DMS 273 (cell line): ENCODE measurements around the gene TSNAXIP1.
A peak's percentile ranks its signal among the peaks of the same experiment; 100 is the strongest.
"Not testable (repeated sequence)": the region's sequence is repeated elsewhere in the genome, so short reads cannot be mapped to it uniquely, and the experiment has no call there.

ENCODE experiments used
- DNase-seq: peaks from one replicate; lab custom pipeline; 2025; ENCODE audit not compliant: unreplicated experiment; lab: John Stamatoyannopoulos, UW

Gene TSNAXIP1

DNA sequence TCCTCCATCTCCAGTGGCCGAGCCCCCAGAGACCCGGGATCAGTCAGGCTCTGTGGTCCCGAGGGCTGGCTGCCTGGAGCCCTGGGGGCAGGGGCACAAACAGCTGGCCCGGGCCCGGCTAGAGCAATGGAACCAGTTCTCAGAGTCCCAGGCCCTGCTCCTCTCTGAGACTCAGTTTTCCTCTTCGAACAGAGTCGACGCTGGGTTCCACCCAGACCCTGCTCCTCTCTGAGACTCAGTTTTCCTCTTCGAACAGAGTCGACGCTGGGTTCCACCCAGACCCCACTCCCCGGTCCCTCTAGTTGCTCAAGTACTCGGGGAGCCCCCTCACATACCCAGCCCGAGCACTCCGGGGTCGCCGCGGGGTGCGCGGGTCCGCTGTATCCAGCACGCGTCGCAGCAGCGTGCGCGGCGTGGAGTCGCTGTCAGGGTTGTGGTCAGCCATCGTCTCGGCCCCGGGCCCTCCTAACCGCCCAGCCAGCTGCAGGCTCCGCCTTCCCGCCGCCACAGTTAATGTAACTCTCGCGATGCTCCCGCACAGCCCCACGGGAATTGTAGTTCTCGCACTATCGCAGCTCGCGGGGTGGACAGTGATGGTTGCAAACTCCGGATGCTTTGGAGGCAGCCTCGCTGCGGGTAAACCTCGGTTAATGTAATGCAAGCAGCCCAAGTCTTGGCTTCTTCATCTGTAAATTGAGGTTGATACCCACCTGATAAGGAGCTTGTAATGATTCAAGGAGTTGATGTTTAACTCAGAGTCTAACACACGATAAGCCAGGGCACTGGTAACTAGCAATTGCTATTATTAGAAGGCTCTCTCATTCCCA is 26.9 kb downstream of the TSNAXIP1 start:
- peak; percentile 97 for DNase-seq

DNA sequence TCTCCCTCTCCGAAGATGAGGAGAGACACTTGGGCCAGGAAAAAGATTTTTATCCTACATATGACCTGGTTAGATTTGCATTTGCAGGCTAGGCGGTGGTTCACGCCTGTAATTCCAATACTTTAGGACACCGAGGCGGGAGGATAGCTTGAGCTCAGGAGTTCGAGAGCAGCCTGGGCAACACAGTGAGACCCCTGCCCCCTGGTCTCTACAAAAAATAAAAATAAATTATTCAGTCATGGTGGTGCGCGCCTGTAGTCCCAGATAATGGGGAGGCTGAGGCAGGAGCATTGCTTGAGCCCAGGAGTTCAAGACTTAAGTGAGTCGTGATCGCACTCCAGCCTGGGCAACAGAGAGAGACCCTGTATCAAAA is 27.5 kb downstream of the TSNAXIP1 start:
- no peak for DNase-seq

DNA sequence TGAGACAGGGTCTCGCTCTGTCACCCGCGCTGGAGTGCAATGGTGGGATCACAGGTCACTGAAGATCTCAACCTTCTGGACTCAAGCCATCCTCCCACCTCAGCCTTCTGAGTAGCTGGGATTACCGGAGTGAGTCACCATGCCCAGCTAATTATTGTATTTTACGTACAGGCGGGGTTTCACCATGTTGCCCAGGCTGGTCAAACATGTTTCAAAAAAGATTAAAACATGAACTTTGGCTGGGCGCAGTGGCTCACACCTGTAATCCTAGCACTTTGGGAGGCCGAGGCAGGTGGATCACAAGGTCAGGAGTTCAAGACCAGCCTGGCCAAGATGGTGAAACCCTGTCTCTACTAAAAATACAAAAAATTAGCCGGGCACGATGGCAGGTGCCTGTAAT is 30.5 kb downstream of the TSNAXIP1 start:
- not testable (repeated sequence) for DNase-seq

DNA sequence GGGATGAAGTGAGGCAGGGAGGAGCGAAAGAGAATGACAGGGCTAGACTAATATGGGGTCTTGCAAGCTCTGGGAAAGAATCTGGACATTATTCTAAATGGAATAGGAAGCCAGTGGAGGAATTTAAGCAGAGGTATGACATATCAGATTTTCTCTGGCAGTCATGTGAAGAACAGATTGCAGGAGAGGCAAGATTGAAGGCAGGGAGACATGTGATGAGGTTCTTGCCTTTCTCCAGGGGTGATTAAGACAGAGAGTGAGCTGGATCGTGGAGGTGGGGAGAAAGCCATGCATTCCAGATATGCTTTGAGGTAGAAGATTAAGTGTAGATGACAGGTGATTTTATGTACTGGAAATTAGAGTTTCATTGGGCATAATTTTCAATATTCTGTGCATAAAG is 31.1 kb downstream of the TSNAXIP1 start:
- DNase-seq = no peak

DNA sequence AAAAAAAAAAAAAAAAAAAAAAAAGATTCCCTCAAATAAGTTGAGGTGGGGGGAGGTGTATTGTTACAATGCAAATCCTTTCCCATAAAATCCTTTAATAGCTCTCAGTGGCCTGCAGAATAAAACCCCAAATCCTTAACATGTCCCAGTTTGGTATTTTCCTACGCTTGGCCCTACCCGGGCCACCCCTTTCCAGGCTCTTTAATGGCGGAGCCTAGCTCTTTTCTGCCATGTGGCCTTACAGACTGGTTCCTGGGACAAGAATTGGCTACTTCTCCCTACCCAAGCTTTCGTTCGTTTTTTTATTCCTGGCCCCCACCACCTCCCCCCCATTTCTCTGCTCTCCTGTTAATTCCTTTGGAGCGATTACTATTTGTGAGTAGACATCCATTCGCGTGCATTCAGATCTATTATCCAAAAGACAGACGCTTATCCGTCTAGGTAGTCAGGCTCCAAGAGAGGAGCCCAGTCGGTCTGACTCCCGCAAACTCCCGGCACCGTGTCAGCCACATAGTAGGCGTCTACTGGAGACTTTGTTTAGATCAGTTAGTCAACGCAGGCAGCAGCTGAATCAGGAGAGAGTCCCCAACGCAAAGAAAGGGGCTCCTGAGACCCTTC is 34.6 kb downstream of the TSNAXIP1 start:
- no peak for DNase-seq

- peak; percentile 99 for DNase-seq
These were observed 35.3 kb downstream of the TSNAXIP1 start, which contains the start of gene THAP11 for GRCh38 chr16:67841816-67842508. Gene THAP11 (plus strand): TSS chr16:67842320. CDS start chr16:67842555, 235 bp downstream.

- peak; percentile 82 for DNase-seq
These were observed 36.0 kb downstream of the TSNAXIP1 start for GRCh38 chr16:67842509-67843342.

GRCh38 chr16:67843343-67843765 is 36.7 kb downstream of the TSNAXIP1 start:
- no peak for DNase-seq

DNA sequence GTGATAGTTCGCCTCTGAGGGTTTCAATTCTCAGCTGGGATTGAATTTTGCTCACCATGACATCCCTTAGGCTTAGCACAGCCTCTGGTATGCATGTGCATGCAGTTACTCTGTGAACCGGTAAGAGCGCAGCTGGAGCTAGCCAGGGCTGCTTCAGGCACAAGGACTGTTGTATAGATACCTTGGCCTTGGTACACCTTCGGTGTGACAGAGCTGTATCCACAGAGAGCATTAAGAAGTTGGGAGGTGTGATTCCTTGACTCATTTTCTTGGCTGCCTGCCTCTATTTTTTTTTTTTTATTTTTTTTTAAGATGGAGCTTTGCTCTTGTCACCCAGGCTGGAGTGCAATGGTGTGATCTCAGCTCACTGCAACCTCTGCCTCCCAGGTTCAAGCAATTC is 37.8 kb downstream of the TSNAXIP1 start:
- DNase-seq = peak; percentile 35

- peak; percentile 51 for DNase-seq
These were observed 38.8 kb downstream of the TSNAXIP1 start for GRCh38 chr16:67845291-67846062.

DNA sequence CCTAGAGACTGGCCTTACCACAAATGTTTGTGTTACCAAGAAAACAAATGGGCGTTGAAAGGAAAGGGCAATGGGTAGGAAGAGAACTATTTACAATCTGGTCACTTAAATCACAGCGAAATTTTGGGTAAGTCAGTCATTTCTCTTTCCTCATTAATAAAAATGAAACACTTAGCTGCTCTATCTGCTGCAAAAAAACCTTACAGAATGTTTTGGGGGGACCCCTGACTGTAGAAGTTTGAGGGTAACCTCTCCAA is 39.3 kb downstream of the TSNAXIP1 start:
- no peak for DNase-seq

GRCh38 chr16:67846320-67847063 is 39.8 kb downstream of the TSNAXIP1 start, which contains the start of gene NUTF2:
Gene NUTF2 (plus strand): TSS chr16:67846933. CDS start chr16:67865131, 18,198 bp downstream.
- peak; percentile 99 for DNase-seq

DNA sequence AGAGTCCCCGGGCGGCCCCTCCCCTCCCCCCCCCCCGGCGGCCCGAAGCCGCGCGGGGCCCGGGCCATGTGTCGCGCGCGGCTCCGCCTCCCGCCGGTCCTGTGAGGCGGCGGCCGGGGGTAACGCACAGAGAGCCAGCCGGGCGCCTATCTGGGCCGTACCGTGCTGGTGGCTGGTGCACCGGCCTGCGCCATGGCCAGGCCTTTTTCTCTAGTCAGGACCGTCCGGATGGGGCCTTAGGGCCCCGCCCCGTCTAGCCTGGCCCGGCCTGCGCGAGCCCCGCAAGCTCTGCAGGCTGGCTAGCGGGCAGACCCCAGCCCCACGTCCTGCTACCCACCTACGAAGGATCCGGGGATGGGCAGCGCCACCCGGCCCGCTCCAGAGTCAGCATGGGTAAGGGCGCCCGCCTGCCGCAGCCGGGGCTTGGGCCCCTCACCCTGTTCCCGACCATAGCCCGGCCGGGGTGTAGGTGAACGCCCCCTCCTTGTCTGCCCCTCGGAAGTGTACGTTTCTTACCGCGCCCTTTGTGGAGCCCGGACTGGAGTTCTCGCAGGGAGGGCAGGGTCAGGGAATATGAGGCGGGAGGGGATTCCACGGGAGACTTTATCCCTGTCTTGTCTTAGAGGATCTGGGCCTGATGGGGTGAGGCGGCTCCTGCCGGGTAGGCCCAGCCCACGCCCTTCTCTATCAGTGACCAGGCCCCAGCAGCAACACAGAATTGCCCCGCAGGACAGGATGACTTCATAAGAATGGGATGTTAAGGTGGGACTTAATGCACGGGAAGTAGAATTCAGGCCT is 40.6 kb downstream of the TSNAXIP1 start, which contains the start of gene CENPT:
Gene CENPT, minus strand, starts transcription at position 630 of the 798 bp plus-strand sequence. CDS start 13,834 bp downstream, outside the sequence.
- peak; percentile 90 for DNase-seq

DNA sequence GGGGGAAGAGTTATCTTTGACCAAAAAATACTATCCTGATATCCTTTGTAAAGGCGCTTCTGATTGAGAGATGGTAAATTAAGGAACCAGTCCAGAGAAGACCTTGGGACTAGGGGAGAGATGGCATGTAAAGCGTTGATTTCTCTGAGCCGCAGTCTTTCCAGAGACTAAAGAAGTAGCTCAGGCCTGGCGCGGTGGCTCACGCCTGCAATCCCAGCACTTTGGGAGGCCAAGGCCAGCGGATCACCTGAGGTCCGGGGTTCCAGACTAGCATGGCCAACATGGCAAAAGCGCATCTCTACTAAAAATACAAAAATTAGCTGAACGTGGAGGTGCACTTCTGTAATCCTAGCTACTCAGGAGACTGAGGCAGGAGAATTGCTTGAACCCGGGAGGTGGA is 41.4 kb downstream of the TSNAXIP1 start:
- DNase-seq = no peak

DNA sequence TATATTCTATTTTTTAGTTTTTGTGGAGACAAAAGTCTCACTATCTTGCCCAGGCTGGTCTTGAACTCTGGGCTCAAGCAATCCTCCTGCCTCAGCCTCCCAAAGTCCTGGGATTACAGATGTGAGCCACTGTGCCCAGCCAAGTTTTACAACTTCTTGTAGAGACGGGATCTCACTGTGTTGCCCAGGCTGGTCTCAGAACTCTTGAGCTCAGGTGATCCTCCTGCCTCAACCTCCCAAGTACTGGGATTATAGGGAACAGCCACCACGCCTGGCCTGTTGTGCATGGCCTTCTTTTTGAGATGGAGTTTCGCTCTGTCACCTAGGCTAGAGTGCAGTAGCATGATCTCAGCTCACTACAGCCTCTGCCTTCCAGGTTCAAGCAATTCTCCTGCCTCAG is 47.0 kb downstream of the TSNAXIP1 start:
- DNase-seq = no peak

DNA sequence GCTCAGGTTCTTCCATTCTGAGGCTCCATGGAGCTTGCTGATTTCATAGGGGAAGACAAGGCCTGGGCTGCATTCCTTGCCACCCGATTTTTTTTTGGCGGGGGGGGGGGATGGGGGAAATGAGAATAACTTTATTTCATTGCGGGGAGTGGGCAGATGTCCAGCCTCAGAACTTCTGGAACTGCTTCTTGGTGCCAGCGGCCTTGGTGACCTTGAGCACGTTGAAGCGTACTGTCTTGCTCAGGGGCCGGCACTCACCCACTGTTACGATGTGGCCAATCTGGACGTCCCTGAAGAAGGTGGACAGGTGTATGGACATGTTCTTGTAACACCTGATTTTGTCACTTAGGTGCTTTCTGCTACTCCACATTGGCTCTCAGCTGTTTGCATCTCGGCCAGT is 49.1 kb downstream of the TSNAXIP1 start:
- DNase-seq = no peak

GRCh38 chr16:67856927-67857546 is 50.3 kb downstream of the TSNAXIP1 start:
- DNase-seq = no peak

DNA sequence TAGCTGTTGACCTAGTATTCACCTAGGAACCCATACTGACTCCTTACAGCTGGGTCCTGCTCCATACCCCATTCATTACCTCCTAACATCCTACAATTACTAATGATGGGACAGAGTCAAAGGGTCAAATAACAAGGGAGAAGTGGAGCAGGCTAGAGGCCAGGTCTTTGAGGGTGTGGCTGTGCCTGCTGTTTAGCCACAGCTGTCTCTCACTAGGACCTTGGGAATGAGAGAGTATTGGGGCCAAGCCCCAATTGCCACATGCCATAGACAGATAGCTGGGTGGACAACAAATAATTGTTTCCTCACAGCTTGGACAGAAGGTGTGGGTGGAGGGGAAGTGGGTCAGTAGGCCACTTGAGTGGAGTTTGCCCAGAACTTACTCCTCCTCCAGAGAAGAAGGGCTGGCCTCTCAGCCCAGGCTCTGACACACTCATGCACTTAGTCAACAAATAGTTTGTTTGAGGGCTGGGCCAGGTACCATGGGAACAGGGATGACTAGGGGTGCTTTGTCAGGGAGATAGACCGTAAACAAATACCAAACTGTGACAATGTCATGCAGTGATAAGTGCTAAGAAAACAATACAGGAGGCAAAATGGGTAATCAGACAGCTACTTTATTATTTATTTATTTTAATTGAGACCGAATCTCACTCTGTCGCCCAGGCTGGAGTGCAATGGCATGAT is 51.0 kb downstream of the TSNAXIP1 start:
- DNase-seq = no peak
